PC-3 (cell line): ENCODE measurements around the gene MSI2.

ENCODE experiments used
- CTCF ChIP-seq: fragments of 300-600 bp; sonication (generic); conservative IDR thresholded peaks from 2 replicates; pipeline ENCODE4 v1.5.1; 2017; ENCODE audit warnings: antibody characterized with exemption, low read depth, mild to moderate bottlenecking, low read length
- EZH2 ChIP-seq: fragments of 300-600 bp; sonication (generic); IDR thresholded peaks from one replicate; pipeline ENCODE4 v1.6.1; 2017; ENCODE audit warnings: antibody characterized with exemption, mild to moderate bottlenecking, low read length; ENCODE audit not compliant: unreplicated experiment
- EZH2phosphoT487 ChIP-seq: fragments of 300-600 bp; sonication (generic); IDR thresholded peaks from 2 replicates; pipeline ENCODE4 v1.6.1; 2018; ENCODE audit warnings: mild to moderate bottlenecking, antibody characterized with exemption, low read length, borderline replicate concordance

DNA sequence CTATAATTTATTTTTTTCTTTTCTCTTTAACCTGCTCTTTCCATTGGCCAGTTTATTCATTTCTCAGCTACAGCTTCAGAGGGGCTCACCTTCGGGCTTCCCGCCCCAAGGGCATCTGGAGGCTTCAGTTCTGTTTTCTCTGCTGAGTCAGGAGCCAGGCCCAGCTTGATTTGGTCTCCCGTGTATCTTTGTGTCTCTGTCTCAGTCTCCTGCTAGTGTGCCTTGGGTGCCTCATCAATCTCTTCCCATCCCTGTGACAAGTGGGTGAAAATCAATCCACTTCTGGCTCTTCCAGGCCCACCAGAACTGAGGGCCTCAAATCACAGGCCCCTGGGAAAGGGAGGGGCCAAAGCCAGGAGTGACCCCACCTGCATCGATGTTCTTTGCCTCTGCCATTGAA lies 416.6 kb downstream of the MSI2 start:
- TF ChIP-seq CTCF = no peak
- no peak for TF ChIP-seq EZH2
- no peak for TF ChIP-seq EZH2phosphoT487
